ENCODE data around the gene UNC13A.
A peak's percentile ranks its signal among the peaks of the same experiment; 100 is the strongest.
"Not testable (repeated sequence)": the region's sequence is repeated elsewhere in the genome, so short reads cannot be mapped to it uniquely, and the experiment has no call there.

The UNC13A gene

GRCh38 chr19:17604372-17605025 lies 83.7 kb downstream of the UNC13A start:
- DNase-seq (ENCODE audit: low read depth in 3 of 3), result no peak

GRCh38 chr19:17602872-17603510 lies 85.2 kb downstream of the UNC13A start:
- DNase-seq (ENCODE audit: low read depth in 3 of 3), result no peak

GRCh38 chr19:17602217-17602616 lies 85.9 kb downstream of the UNC13A start:
- no peak for DNase-seq (ENCODE audit: low read depth in 3 of 3)

GRCh38 chr19:17601683-17602082 lies 86.5 kb downstream of the UNC13A start:
- no peak for DNase-seq (ENCODE audit: low read depth in 3 of 3)

GRCh38 chr19:17599780-17600179 lies 88.4 kb downstream of the UNC13A start:
- DNase-seq (ENCODE audit: low read depth in 3 of 3), result no peak

- DNase-seq (ENCODE audit: low read depth in 3 of 3), result no peak
Observed at GRCh38 chr19:17598953-17599352, 89.2 kb downstream of the UNC13A start.

GRCh38 chr19:17598063-17598462 lies 90.1 kb downstream of the UNC13A start:
- not testable (repeated sequence) for DNase-seq (ENCODE audit: low read depth in 3 of 3)

- not testable (repeated sequence) for DNase-seq (ENCODE audit: low read depth in 3 of 3)
Observed at GRCh38 chr19:17594296-17594695, 93.9 kb downstream of the UNC13A start.

GRCh38 chr19:17590866-17591265 lies 97.3 kb downstream of the UNC13A start:
- DNase-seq (ENCODE audit: low read depth in 3 of 3), result no peak

- not testable (repeated sequence) for DNase-seq (ENCODE audit: low read depth in 3 of 3)
Observed at GRCh38 chr19:17585395-17585794, 102.8 kb downstream of the UNC13A start.

- DNase-seq (ENCODE audit: low read depth in 3 of 3), result no peak
Observed at GRCh38 chr19:17584132-17584531, 104.0 kb downstream of the UNC13A start.

- no peak for DNase-seq (ENCODE audit: low read depth in 3 of 3)
Observed at GRCh38 chr19:17582613-17583012, 105.5 kb downstream of the UNC13A start.

GRCh38 chr19:17581211-17581874 lies 106.8 kb downstream of the UNC13A start:
- DNase-seq (ENCODE audit: low read depth in 3 of 3), result no peak

- no peak for DNase-seq (ENCODE audit: low read depth in 3 of 3)
Observed at GRCh38 chr19:17580470-17581144, 107.5 kb downstream of the UNC13A start.

GRCh38 chr19:17579661-17580244 lies 108.4 kb downstream of the UNC13A start:
- peak in 1 of 3 experiments; percentile 27 for DNase-seq (ENCODE audit: low read depth in 3 of 3)

GRCh38 chr19:17577457-17578097 lies 110.6 kb downstream of the UNC13A start:
- DNase-seq (ENCODE audit: low read depth in 3 of 3), result no peak

GRCh38 chr19:17576758-17577456 lies 111.2 kb downstream of the UNC13A start:
- peak in 1 of 3 experiments; percentile 61 for DNase-seq (ENCODE audit: low read depth in 3 of 3)

GRCh38 chr19:17575871-17576757 lies 112.0 kb downstream of the UNC13A start:
- peak in 1 of 3 experiments; percentile 27 for DNase-seq (ENCODE audit: low read depth in 3 of 3)

- DNase-seq (ENCODE audit: low read depth in 3 of 3), result no peak
Observed at GRCh38 chr19:17572638-17573037, 115.5 kb downstream of the UNC13A start.

GRCh38 chr19:17570791-17571190 lies 117.4 kb downstream of the UNC13A start:
- no peak for DNase-seq (ENCODE audit: low read depth in 3 of 3)
